ENCODE data around the gene TMEM106C.

Gene TMEM106C

DNA sequence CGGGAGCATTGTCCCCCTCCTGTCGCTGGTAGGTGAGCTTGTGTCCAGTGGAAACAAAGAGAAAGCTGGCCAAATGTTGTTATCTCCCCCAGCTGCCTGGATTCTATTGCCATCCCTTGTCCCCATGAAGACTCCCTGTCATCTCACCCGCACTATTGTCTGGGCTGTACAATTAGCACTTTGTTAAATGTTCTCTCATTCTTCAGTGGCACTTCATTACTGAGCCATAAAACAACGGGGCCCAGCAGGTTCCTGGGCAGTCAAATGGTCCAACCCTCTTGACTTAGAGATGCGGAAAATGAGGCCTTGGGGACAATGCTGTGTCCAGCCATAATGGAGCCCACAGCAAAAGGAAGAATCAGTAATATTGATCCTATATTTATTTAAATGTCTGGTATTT, 54.1 kb downstream of the TMEM106C start:
- DNase-seq = no peak

DNA sequence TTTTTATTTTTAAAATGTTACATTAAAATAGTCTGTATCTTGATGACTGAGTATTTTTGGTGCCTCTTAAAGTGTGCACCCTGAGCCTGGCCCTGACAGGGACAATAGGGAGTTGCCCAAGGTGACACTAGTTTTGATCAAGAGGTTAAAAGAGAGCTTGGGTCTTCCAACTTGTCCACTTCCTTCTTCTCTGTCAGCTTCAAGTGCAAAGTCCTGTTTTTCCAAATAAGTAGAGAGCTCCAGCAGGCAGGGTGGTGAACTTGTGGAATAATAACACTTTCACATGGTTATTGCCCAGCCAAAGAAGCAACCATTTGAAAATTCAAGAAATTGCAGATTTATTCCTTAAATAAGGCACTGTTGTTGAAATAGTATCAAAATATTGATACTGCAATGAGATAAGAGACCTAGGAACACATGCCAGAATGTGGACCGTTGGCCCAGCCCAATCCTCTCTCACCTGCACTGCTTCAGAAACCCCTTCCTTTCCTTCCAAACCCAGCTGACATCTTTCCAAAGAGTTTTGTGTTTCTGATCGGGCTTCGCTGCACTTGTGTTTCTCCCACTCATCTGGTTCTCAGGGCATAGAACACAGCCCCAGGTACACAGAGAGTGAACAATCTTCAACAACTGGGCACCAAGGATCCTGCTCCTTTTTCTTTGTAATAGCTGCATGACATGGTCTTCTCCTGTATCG, 54.7 kb downstream of the TMEM106C start:
- no peak for DNase-seq
